ENCODE results near the gene SPAST.
"Not testable (repeated sequence)": the region's sequence is repeated elsewhere in the genome, so short reads cannot be mapped to it uniquely, and the experiment has no call there.

The SPAST gene, protein sequence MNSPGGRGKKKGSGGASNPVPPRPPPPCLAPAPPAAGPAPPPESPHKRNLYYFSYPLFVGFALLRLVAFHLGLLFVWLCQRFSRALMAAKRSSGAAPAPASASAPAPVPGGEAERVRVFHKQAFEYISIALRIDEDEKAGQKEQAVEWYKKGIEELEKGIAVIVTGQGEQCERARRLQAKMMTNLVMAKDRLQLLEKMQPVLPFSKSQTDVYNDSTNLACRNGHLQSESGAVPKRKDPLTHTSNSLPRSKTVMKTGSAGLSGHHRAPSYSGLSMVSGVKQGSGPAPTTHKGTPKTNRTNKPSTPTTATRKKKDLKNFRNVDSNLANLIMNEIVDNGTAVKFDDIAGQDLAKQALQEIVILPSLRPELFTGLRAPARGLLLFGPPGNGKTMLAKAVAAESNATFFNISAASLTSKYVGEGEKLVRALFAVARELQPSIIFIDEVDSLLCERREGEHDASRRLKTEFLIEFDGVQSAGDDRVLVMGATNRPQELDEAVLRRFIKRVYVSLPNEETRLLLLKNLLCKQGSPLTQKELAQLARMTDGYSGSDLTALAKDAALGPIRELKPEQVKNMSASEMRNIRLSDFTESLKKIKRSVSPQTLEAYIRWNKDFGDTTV

DNA sequence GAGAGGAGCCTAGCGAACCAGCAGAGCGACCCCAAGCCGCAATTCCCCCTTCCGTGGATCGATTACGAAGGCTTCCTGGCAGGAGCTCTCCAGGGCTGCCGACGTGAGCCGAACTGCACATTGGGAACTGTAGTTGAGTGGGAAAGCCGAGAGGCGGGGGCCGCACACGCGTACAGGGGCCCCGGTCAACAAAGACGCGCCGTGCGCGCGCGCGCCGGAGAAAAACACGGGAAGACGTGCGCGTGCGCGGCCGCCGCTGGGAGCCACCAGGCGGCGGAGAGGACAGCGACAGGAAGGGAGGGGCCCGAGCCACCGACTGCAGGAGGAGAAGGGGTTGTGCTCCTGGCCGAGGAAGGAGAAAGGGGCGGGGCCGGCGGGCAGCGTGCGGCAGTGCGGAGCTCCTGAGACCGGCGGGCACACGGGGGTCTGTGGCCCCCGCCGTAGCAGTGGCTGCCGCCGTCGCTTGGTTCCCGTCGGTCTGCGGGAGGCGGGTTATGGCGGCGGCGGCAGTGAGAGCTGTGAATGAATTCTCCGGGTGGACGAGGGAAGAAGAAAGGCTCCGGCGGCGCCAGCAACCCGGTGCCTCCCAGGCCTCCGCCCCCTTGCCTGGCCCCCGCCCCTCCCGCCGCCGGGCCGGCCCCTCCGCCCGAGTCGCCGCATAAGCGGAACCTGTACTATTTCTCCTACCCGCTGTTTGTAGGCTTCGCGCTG lies at the start of gene SPAST:
SPAST (plus strand) TSS at position 247 of the 711 bp plus-strand sequence; CDS start at position 523, 276 bp downstream.
- DNase-seq (ENCODE audit: low spot score): peak; percentile 99

DNA sequence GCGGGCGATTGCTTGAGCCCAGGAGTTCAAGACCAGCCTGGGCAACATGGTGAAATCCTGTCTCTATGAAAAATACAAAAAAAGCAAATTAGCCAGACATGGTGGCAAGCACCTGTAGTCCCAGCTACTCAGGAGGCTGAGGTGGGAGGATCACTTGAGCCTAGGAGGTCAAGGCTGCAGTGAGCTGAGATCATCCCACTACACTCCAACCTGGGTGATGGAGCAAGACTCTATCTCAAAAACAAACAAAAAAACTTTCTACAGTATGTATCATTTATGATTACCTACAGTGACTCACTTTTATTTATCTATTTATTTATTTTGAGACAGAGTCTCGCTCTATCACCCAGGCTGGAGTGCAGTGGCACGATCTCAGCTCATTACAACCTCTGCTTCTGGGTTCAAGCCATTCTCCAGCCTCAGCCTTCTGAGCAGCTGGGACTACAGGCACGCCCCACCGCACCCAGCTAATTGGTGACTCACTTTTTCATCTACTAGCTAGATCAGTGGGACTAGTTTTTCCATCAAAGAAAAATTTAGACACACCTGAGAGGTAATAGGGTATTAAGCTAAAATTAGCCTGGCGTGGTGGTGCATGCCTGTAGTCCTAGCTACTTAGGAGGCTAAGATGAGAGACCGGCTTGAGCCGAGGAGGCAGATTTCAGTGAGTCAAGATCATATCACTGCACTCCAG lies 44.4 kb upstream of the SPAST start:
- DNase-seq (ENCODE audit: low spot score): not testable (repeated sequence)

DNA sequence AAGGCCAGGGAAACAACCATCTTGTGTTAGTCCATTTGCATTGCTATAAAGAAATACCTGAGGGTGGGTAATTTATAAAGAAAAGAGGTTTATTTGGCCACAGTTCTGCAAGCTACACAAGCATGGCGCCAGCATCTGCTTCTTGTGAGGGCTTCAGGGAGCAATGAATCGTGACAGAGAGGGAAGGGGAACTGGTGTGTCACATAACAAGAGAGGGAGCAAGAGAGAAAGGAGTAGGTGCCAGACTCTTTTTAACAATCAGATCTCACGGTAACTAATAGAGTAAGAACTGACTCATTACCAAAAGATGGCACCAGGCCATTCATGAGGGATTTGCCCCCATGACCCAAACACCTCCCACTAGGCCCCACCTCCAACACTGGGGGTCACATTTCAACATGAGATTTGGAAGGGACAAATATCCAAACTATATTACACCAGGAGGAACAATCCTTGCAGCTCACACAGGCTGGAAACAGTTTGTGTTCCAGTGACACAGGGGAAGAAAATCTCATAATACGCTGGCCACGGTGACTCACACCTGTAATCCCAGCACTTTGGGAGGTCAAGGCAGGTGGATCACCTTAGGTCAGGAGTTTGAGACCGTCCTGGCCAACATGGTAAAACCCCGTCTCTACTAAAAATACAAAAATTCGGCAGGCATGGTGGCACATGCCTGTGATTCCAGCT lies 29.0 kb upstream of the SPAST start:
- not testable (repeated sequence) for DNase-seq (ENCODE audit: low spot score)

DNA sequence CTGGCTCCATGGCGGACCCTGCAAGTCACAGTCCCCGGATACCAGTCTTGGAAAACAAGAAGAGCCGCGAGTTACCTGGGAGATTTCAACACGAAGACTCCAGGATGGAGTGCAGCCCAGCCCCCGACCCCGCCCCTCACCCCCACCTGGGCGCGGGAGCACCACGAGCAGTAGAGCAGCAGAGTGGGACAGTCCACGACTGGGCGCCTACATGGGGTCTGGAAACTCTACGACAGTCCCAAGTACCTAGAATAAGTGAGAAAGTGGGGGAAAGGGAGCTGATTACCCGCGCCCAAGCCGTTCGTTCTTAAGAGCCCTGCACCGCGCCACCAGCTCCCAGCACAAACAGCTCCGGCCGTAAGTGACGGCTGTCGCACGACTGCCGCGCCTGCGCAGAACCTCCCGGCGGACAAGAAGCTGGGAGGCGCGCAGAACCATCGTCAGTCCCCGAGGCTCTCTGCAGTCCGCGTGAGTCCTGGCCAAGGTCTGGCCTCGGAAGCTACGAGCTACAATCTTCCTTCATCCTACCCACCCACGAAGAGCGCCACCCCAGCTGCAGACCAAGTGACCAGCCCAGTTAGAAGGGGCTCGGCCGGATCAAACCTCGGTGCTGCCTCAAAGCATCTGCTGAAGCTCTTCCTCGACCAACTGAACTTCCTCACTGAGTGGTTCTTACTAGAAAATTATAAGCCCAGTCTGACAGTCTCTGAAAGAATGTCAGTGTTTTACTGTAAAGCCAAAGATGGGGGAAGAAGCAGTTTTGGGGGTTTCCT lies 23.7 kb upstream of the SPAST start, which contains the start of gene DPY30:
DPY30 (minus strand) TSS at position 359 of the 773 bp plus-strand sequence; CDS start at position 10, 349 bp downstream.
- peak; percentile 96 for DNase-seq (ENCODE audit: low spot score)

DNA sequence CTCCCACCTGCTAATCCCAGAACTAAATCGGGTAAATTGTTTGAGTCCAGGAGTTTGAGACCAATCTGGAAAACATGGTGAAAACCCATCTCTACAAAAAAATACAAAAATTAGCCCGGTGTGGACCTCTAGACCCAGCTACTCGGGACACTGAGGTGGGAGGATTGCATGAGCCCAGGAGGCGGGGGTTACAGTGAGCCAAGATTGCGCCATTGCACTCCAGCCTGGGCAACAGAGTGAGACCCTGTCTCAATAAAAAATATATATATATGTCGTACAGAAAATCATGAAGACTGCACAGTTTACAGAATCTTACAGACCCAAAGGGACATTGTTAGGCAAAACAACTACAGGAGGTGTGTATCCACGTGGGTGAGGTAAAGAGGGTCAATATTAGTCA lies 19.8 kb upstream of the SPAST start:
- no peak for DNase-seq (ENCODE audit: low spot score)

DNA sequence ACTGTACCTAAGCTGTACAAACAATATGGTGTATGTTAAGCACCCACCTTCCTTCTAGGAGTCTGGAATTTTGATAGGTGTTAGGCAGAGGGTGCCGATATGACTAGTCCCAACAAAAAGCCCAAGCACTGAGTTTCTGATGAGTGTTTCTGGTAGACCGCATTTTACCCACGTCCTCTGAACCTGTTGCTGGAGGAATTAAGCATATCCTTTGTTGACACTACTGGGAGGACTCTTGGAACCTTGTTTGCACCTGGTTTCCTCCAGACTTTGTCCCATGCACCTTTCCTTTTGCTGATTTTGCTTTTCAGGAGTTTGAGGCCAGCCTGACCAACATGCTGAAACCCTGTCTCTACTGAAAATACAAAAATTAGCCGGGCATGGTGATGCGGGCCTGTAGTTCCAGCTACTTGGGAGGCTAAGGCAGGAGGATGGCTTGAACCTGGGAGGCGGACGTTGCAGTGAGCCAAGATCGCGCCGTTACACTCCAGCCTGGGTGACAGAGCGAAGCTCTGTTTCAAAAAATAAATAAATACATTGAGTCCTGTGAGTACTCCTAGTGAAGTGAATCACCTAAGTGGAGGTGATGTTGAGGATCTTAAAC lies 11.4 kb upstream of the SPAST start:
- no peak for DNase-seq (ENCODE audit: low spot score)

DNA sequence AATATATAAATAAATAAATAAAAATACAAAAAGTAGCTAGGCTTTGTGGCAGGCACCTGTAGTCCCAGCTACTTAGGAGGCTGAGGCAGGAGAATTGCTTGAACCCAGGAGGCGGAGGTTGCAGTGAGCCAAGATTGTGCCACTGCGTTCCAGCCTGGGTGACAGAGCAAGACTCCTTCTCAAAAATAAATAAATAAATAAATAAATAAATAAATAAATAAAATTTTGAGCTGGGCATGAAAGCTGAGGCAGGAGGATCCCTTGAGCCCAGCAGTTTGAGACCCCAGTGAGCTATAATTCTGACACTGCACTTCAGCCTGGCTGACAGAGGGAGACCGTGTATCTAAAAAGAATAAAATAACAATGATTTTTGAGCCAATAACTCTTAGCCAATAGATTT lies 8.8 kb upstream of the SPAST start:
- not testable (repeated sequence) for DNase-seq (ENCODE audit: low spot score)

DNA sequence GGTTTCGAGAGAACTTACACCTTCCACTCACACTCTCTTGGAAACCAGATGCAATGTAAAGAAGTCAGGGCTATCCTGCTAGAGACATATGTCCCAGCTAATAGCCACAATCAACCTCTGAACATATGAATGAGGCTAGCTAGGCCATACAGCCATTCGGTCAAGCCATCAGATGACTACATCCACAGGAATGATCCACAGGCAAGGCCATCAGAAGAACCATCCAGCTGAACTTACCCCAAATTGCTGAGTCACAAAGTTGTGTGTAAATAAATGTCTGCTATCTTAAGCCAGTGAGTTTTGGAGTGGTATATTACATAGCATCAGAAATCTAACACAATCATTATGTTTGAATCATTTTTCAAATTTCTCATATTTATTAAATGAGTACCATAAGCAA lies 5.2 kb upstream of the SPAST start:
- DNase-seq (ENCODE audit: low spot score): peak; percentile 5

DNA sequence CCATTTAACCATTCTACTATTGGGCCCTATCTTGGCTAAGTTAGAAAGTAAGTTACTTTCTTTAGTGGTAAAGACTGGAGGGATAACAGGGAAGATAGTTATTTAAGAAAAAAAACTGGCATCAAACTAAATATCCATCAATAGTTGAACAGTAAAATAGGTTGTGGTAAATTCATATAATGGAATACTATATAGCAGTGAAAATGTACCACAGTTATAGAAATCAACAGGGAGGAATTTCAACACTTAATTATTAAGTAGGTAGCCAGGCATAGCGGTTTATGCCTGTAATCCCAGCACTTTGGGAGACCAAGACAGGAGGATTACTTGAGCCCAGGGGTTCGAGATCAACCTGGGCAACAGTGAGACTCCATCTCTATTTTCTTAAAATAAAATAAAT lies 3.1 kb upstream of the SPAST start:
- no peak for DNase-seq (ENCODE audit: low spot score)

DNA sequence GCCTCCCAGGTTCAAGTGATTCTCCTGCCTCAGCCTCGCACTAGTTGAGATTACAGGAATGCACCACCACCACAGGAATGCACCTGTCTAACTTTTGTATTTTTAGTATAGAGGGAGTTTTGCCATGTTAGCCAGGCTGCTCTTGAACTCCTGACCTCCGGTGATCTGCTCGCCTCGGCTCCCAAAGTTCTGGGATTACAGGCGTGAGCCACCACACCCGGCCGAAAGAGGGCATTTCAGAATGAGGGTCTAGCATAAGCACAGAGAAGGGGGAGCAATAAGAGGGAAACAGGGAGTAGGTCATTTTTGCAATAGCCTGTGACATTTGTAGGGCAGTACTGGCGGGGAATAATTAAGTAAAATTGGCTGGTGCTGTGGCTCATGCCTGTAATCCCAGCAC lies 1.9 kb upstream of the SPAST start:
- DNase-seq (ENCODE audit: low spot score): no peak

DNA sequence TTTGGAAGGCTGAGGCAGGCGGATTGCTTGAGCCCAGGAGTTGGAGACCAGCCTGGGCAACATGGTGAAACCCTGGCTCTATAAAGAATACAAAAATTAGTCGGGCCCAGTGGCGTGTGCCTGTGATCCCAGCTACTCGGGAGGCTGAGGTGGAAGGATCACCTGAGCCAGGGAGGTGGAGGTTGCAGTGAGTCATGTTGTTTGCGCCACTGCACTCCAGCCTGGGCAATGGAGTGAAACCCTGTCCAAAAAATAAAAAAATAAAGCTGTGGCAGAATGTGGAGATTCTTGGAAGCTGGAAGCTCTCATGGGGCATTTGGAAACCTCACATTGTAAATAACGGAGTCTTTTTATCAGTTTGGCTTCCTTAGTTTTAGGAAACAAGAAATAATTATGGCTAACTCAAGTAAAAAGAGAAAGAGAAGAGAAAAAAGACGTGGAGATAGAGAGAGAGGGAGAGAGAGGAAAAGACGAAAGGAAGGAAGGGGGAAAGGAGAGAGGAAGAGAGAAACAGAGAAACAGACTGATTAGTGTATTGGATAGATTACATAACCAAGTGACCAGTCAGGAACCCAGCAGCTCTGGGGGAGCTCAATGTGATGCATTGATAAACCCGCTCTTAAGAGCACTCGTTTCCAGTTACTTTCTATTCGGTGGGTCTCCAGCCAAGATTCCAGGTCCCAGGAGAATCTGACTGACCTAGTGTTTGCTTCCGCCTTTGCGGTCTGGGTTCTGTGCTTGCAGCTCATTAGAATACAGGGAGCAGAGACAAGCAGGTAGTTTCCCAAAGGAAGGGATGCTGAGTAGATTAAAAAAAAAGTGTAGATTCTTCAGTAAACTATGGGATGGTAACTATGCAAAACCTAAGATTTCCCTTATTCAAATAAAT lies 1.1 kb upstream of the SPAST start:
- peak; percentile 24 for DNase-seq (ENCODE audit: low spot score)

DNA sequence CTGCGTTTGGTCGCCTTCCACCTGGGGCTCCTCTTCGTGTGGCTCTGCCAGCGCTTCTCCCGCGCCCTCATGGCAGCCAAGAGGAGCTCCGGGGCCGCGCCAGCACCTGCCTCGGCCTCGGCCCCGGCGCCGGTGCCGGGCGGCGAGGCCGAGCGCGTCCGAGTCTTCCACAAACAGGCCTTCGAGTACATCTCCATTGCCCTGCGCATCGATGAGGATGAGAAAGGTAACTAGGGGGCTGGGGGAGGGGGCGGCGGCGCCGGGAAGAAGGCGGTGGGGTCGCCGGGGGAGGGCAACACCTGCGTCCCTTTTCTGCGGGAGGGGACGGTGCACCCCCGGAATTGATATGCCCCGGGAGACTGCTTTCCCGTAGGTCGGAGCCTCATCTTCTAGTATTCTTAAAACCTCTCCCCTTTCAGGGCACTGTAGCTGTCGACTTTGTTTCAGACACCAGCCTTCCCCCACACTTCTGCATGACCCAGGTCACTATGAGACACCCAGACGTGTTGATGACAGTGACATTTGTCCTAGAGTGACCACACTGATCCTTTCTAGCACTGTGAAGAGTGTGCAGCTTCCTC lies 755 bp downstream of the SPAST start:
- DNase-seq (ENCODE audit: low spot score): no peak

DNA sequence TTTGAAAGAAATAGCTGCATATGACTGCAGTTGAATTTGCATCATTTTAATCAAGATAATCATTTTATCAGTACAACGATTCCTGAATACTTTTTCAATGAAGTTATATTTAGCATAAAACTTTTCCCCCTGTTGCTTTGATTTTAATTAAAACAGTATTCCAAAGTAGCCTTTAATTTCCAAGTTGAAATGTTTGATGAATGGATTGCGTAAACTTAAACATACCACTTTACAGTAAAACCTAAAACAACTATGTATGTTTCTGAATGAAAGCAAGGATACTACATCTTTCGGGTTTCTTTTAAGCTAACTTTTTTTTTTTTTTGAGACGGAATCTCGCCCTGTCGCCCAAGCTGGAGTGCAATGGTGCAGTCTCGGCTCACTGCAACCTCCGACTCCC lies 1.4 kb downstream of the SPAST start:
- DNase-seq (ENCODE audit: low spot score): no peak

DNA sequence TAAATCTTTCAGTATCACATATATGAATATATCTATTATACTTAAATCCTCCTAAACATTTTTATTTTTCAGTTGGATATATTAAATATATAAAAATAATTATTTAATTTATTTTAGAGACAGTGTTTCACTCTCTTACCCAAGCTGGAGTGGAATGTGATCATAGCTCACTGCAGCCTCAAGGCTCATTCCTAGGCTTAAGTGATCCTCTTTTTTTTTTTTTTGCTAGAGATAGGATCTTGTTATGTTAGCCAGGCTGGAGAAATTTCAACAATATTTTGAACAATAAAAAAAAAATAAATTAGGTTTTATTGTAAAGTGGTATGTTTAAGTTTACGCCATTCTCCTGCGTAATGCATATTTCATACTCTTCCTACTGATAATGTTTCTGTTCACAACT lies 4.2 kb downstream of the SPAST start:
- DNase-seq (ENCODE audit: low spot score): no peak

DNA sequence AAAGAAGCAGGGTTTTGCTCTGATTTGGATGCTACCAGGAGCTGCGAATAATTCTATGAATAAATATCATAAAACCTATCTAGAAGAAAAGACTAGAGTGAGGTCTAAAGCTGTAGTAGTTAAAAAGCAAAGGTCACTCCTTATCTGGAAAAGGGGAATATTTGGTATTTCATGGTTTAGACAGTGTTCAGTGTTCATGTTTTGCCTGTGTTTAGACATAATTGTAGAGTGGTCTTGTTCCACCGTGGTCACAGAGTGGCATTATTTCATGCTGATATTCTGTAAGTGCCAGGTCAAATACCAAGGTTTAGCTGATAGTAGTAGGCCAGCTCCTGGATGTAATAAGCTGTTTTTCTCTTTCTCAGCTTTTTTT lies 10.8 kb downstream of the SPAST start:
- DNase-seq (ENCODE audit: low spot score): no peak

DNA sequence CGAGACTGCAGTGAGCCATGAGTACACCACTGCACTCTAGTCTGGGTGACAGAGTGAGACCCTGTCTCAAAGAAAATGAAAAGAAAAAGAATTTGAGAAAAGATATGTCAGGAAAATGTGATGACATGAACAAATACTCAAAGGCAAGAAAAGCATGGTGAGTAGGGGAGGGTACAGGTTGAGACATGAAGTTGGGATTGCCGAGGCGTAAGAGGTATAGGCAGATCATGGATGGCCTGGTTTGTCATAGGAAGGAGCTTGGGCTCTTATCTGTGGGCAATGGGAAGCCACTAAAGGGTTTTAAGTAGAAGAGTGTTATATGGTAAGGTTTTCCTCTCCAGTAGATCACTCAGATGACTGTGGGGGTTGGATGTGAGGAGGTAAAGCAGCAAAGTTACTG lies 32.3 kb downstream of the SPAST start:
- no peak for DNase-seq (ENCODE audit: low spot score)

DNA sequence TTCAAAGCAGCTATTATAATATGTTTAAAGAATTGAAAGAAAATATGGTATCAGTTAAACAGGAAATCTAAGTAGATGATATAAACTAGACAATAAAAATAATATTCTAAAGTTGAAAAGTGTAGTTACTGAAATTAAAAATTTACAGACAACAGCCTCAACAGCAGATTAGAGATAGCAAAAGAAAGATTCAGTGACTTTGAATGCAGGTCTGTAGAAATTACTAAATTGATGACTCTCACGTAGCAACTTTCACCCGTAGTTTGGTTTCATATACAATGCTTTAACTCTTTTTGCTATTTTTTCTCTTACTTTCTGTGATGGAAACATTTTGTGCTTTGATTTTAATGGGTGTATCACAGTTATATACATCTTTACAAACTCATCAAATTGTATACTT lies 44.8 kb downstream of the SPAST start:
- DNase-seq (ENCODE audit: low spot score): no peak

DNA sequence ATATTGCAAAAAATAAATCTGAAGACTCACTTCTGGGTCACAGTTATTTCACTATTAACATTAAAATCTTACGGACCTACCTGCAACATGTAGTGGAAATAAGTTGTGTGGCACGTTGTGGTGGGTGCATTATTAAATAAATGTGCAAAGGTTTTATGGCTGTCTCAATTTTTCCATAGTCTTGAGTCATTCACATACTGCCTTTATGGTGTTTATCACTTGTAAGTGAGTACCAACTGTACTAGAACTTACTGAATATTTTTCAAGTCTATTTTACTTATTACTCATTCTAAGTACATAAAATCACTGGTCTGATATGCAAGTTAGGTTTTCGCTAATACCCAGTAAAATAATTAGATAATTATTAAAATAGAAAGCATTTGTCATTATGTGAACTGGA lies 54.7 kb downstream of the SPAST start:
- no peak for DNase-seq (ENCODE audit: low spot score)

DNA sequence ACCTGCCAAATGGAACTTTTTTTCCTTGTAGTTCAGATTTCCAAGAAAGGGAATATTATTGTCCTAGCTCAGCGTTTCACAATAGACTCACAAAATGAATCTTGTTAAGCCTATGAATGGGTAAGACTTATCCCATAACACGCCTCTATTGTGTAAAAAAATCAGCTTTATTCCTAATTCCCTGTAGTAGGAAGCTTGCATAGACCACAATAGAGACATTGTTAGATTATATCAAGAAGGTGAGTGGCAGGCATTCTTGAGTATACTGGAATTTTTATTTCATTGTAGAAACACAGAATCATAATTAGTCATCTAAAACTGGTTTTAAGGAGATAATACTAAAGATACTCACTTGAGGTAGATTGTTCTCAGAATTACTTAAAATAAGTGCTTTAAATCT lies 55.8 kb downstream of the SPAST start:
- no peak for DNase-seq (ENCODE audit: low spot score)
